ENCODE data around the gene EXOC7.

The EXOC7 gene

GRCh38 chr17:76103274-76104139 is at the start of gene EXOC7:
Gene EXOC7 (minus strand): TSS chr17:76103787. CDS start chr17:76103692, 95 bp downstream.
- DNase-seq (ENCODE audit: low read depth), result peak; percentile 88

- DNase-seq (ENCODE audit: low read depth), result no peak
Measured at GRCh38 chr17:76153202-76153601, 49.6 kb upstream of the EXOC7 start.

GRCh38 chr17:76152591-76152990 is 49.0 kb upstream of the EXOC7 start:
- no peak for DNase-seq (ENCODE audit: low read depth)

- DNase-seq (ENCODE audit: low read depth), result no peak
Measured at GRCh38 chr17:76151896-76152454, 48.4 kb upstream of the EXOC7 start.

- DNase-seq (ENCODE audit: low read depth), result no peak
Measured at GRCh38 chr17:76150712-76151622, 47.4 kb upstream of the EXOC7 start.

GRCh38 chr17:76149214-76149613 is 45.6 kb upstream of the EXOC7 start:
- DNase-seq (ENCODE audit: low read depth), result no peak

- DNase-seq (ENCODE audit: low read depth), result no peak
Measured at GRCh38 chr17:76148015-76148326, 44.4 kb upstream of the EXOC7 start.

GRCh38 chr17:76147211-76148014 is 43.8 kb upstream of the EXOC7 start:
- no peak for DNase-seq (ENCODE audit: low read depth)

GRCh38 chr17:76146053-76146851 is 42.7 kb upstream of the EXOC7 start:
- DNase-seq (ENCODE audit: low read depth), result no peak

GRCh38 chr17:76145231-76146052 is 41.9 kb upstream of the EXOC7 start:
- peak; percentile 27 for DNase-seq (ENCODE audit: low read depth)

GRCh38 chr17:76142585-76143041 is 39.0 kb upstream of the EXOC7 start:
- no peak for DNase-seq (ENCODE audit: low read depth)

GRCh38 chr17:76142039-76142584 is 38.5 kb upstream of the EXOC7 start:
- no peak for DNase-seq (ENCODE audit: low read depth)

GRCh38 chr17:76141212-76142038 is 37.8 kb upstream of the EXOC7 start, which contains the start of gene FOXJ1:
Gene FOXJ1 (minus strand): TSS chr17:76141245. CDS start chr17:76140395, 850 bp downstream.
- DNase-seq (ENCODE audit: low read depth), result peak; percentile 86

- no peak for DNase-seq (ENCODE audit: low read depth)
Measured at GRCh38 chr17:76140661-76141211, 37.1 kb upstream of the EXOC7 start.

GRCh38 chr17:76139801-76140660 is 36.4 kb upstream of the EXOC7 start:
- peak; percentile 53 for DNase-seq (ENCODE audit: low read depth)

- no peak for DNase-seq (ENCODE audit: low read depth)
Measured at GRCh38 chr17:76138896-76139752, 35.5 kb upstream of the EXOC7 start.

Measured in activated gamma-delta T cell treated with anti-CD3 and anti-CD28 coated beads, Interleukin-2, amount 50 U/mL, for 16 hours (primary cell).